H1 (cell line): ENCODE data around the gene GAS2. TPM values are rescaled to one million over a fixed set of nuclear protein-coding genes. Genes with fewer than 3 reads are reported as not detected.
A peak's percentile ranks its signal among the peaks of the same experiment; 100 is the strongest.

Source experiments
- CTCF ChIA-PET: fragments of 300-600 bp; sonication (Branson Sonifier 250); formaldehyde crosslinking; loops from one replicate; lab custom pipeline; 2021; ENCODE audit not compliant: partially characterized antibody; lab: Charles Lee
- POLR2A ChIA-PET: fragments of 300-600 bp; sonication (Branson Sonifier 250); formaldehyde crosslinking; loops from one replicate; lab custom pipeline; 2021; ENCODE audit warnings: inconsistent platforms; ENCODE audit not compliant: partially characterized antibody; lab: Charles Lee
- DNase-seq, 2 experiments: peaks; one replicate each; pipeline versions ENCODE4 v3.0.0 to v3.0.0-alpha.2; 2010 to 2022; ENCODE audit warnings: low spot score in 2 of 2, low read depth in 1 of 2, mixed read lengths in 1 of 2
- FAIRE-seq: peaks from 2 replicates; lab custom pipeline; 2011; peaks lifted over from hg19 to GRCh38; lab: Jason Lieb, UNC
- H2AFZ ChIP-seq: 2 replicates; pipeline ENCODE4 v1.8.1; 2012; ENCODE audit warnings: low read length, inconsistent platforms
- H2AK5ac ChIP-seq: 2 replicates; pipeline ENCODE4 v1.6.1; 2013; ENCODE audit warnings: low read depth, low read length
- H2BK120ac ChIP-seq: replicated peaks from 2 replicates; pipeline ENCODE3; 2013; ENCODE audit warnings: low read depth, low read length, inconsistent platforms
- H2BK12ac ChIP-seq: 2 replicates; pipeline ENCODE4 v1.6.1; 2013; ENCODE audit warnings: low read depth, low read length
- H2BK15ac ChIP-seq: 2 replicates; pipeline ENCODE4 v1.6.1; 2013; ENCODE audit warnings: low read length
- H2BK20ac ChIP-seq: 2 replicates; pipeline ENCODE4 v1.6.1; 2013; ENCODE audit warnings: low read length
- H2BK5ac ChIP-seq: 2 replicates; pipeline ENCODE4 v1.6.1; 2013; ENCODE audit warnings: low read depth, low read length
- H3K14ac ChIP-seq: 2 replicates; pipeline ENCODE4 v1.6.1; 2013; ENCODE audit warnings: inconsistent platforms; ENCODE audit not compliant: insufficient read length
- H3K18ac ChIP-seq: 2 replicates; pipeline ENCODE4 v1.6.1; 2013; ENCODE audit warnings: low read length; ENCODE audit errors: extremely low read depth
- H3K23ac ChIP-seq: 2 replicates; pipeline ENCODE4 v1.6.1; 2013; ENCODE audit warnings: inconsistent platforms; ENCODE audit not compliant: insufficient read length
- H3K23me2 ChIP-seq: 2 replicates; pipeline ENCODE4 v1.6.1; 2013; ENCODE audit warnings: low read depth, low read length
- H3K27ac ChIP-seq: 2 replicates; pipeline ENCODE4 v1.6.1; 2011; ENCODE audit warnings: low read depth, low read length, inconsistent platforms
- H3K27me3 ChIP-seq, 4 experiments: replicated peaks in 1 of 4; 1 replicate in 1 of 4; 2 replicates in 3 of 4; pipeline versions ENCODE4 v1.6.1 to v1.8.1; 2011 to 2013; ENCODE audit warnings: low read length in 3 of 4, mild to moderate bottlenecking in 3 of 4, inconsistent platforms in 2 of 4, mixed read lengths in 2 of 4, moderate library complexity in 1 of 4; ENCODE audit not compliant: control insufficient read depth in 3 of 4, insufficient read depth in 3 of 4; ENCODE audit errors: extremely low read depth in 1 of 4
- H3K36me3 ChIP-seq, 4 experiments: 2 replicates each; pipeline versions ENCODE4 v1.6.1 to v1.8.1; 2011 to 2013; ENCODE audit warnings: mild to moderate bottlenecking in 4 of 4, low read length in 3 of 4, moderate library complexity in 2 of 4, control low read depth in 1 of 4, inconsistent platforms in 1 of 4; ENCODE audit not compliant: insufficient read depth in 4 of 4, control insufficient read depth in 2 of 4
- H3K4ac ChIP-seq: replicated peaks from 2 replicates; pipeline ENCODE3; 2013; ENCODE audit warnings: low read length, low read depth, mixed read lengths, inconsistent platforms; ENCODE audit not compliant: insufficient read length
- H3K4me1 ChIP-seq, 4 experiments: replicated peaks in 1 of 4; 1 replicate in 1 of 4; 2 replicates in 3 of 4; pipeline versions ENCODE4 v1.6.1 to v1.8.1; 2011 to 2013; ENCODE audit warnings: low read length in 3 of 4, inconsistent platforms in 2 of 4, mixed read lengths in 1 of 4; ENCODE audit not compliant: insufficient read depth in 4 of 4, control insufficient read depth in 3 of 4
- H3K4me2 ChIP-seq, 2 experiments: 2 replicates each; pipeline versions ENCODE4 v1.6.1 to v1.8.1; 2011 to 2013; ENCODE audit warnings: low read depth in 2 of 2, low read length in 2 of 2, control low read depth in 1 of 2, inconsistent platforms in 1 of 2, mild to moderate bottlenecking in 1 of 2; ENCODE audit not compliant: insufficient read depth in 1 of 2
- H3K4me3 ChIP-seq, 4 experiments: fragments of 200-600, 300-600 bp in 1 of 4; sonication (generic), shearing (Covaris generic), sonication (Bioruptor Twin) in 1 of 4; 2 replicates each; pipeline versions ENCODE4 v1.5.1 to v1.8.1; 2011 to 2016; ENCODE audit warnings: low read length in 4 of 4, low read depth in 3 of 4, control low read depth in 2 of 4, inconsistent platforms in 2 of 4, mild to moderate bottlenecking in 2 of 4, mixed read lengths in 1 of 4, moderate library complexity in 1 of 4; ENCODE audit not compliant: insufficient read depth in 2 of 4; ENCODE audit errors: extremely low read depth in 1 of 4
- H3K56ac ChIP-seq: replicated peaks from 2 replicates; pipeline ENCODE3; 2013; ENCODE audit warnings: low read depth, mild to moderate bottlenecking, mixed read lengths, low read length, inconsistent platforms; ENCODE audit not compliant: insufficient read length
- H3K79me1 ChIP-seq: 2 replicates; pipeline ENCODE4 v1.6.1; 2013; ENCODE audit warnings: low read depth, low read length, control low read depth
- H3K79me2 ChIP-seq, 2 experiments: 2 replicates each; pipeline versions ENCODE4 v1.6.1 to v1.8.1; 2012 to 2013; ENCODE audit warnings: low read length in 2 of 2, mild to moderate bottlenecking in 2 of 2, inconsistent platforms in 1 of 2; ENCODE audit not compliant: insufficient read depth in 2 of 2, control insufficient read depth in 1 of 2
- H3K9ac ChIP-seq, 4 experiments: replicated peaks in 1 of 4; 1 replicate in 1 of 4; 2 replicates in 3 of 4; pipeline versions ENCODE4 v1.6.1 to v1.8.1; 2011 to 2013; ENCODE audit warnings: low read depth in 3 of 4, low read length in 3 of 4, control low read depth in 2 of 4, mild to moderate bottlenecking in 2 of 4, moderate library complexity in 2 of 4, inconsistent platforms in 1 of 4; ENCODE audit errors: extremely low read depth in 1 of 4
- H3K9me3 ChIP-seq, 2 experiments: 2 replicates each; pipeline versions ENCODE4 v1.6.1 to v1.8.1; 2012 to 2013; ENCODE audit warnings: mild to moderate bottlenecking in 2 of 2, moderate library complexity in 2 of 2, control low read depth in 1 of 2, inconsistent platforms in 1 of 2, low read depth in 1 of 2, low read length in 1 of 2, mixed read lengths in 1 of 2; ENCODE audit not compliant: insufficient read depth in 2 of 2
- H4K20me1 ChIP-seq, 2 experiments: replicated peaks in 1 of 2; 2 replicates each; pipeline versions ENCODE3 to v1.8.1; 2011 to 2013; ENCODE audit warnings: inconsistent platforms in 2 of 2, low read length in 2 of 2, mild to moderate bottlenecking in 1 of 2; ENCODE audit not compliant: insufficient read depth in 2 of 2, control insufficient read depth in 1 of 2
- H4K5ac ChIP-seq: 2 replicates; pipeline ENCODE4 v1.6.1; 2013; ENCODE audit warnings: low read length, low read depth, mixed read lengths, inconsistent platforms; ENCODE audit not compliant: insufficient read length
- H4K8ac ChIP-seq: 2 replicates; pipeline ENCODE4 v1.8.0; 2013; ENCODE audit warnings: mild to moderate bottlenecking, moderate library complexity, low read length, inconsistent platforms; ENCODE audit not compliant: insufficient read depth; ENCODE audit errors: extremely low read depth
- H4K91ac ChIP-seq: replicated peaks from 2 replicates; pipeline ENCODE3; 2013; ENCODE audit warnings: low read length, mixed read lengths, inconsistent platforms; ENCODE audit not compliant: insufficient read length
- BACH1 ChIP-seq: IDR thresholded peaks from 2 replicates; pipeline ENCODE4 v1.6.1; 2012; ENCODE audit warnings: low read length, improper control_type of control experiment
- JUN ChIP-seq: IDR thresholded peaks from 2 replicates; pipeline ENCODE4 v1.6.1; 2011; ENCODE audit warnings: low read depth, mild to moderate bottlenecking, improper control_type of control experiment, low read length
- MAX ChIP-seq: IDR thresholded peaks from 2 replicates; pipeline ENCODE4 v1.6.1; 2012; ENCODE audit warnings: inconsistent platforms
- TBP ChIP-seq: IDR thresholded peaks from 2 replicates; pipeline ENCODE4 v1.6.1; 2011; ENCODE audit warnings: low read depth, low read length, improper control_type of control experiment
- WGBS, 2 experiments: shearing (Covaris generic) in 1 of 2; methylation state at CpG; one replicate each; pipeline versions ENCODE4 v1.1.6 to v1.1.7; 2013 to 2015; ENCODE audit warnings: low lambda C conversion rate in 2 of 2, mixed read lengths in 2 of 2, inconsistent platforms in 1 of 2, low coverage in 1 of 2, missing lambda C conversion rate in 1 of 2; ENCODE audit not compliant: insufficient replicate concordance in 2 of 2, insufficient coverage in 1 of 2, insufficient read length in 1 of 2; ENCODE audit errors: extremely low coverage in 1 of 2, missing lambda C conversion rate in 1 of 2; 5-methylcytosine and 5-hydroxymethylcytosine counted together
- polyA plus RNA-seq, 7 experiments: library from polyadenylated mRNA; depleted of rRNA in 3 of 7; stranded (reverse) in 5 of 7; unstranded in 2 of 7; fragments of >200 nt in 5 of 7; fragments of 200-250 nt in 2 of 7; gene quantifications; 1 replicate in 5 of 7; 2 replicates in 1 of 7; 4 replicates in 1 of 7; pipeline versions ENCODE4 v1.2.1 to v1.2.3, GENCODE V29; 2011 to 2013; ENCODE audit warnings: missing spikeins in 2 of 7, mixed read lengths in 2 of 7
- total RNA-seq: library from RNA; stranded (reverse); fragmentation: NEBNext Ultra II Directional; extraction: Animal tissue kit (Norgen Biotek cat#: 25700); gene quantifications from 2 replicates; pipeline ENCODE4 v1.2.1, GENCODE V29; 2021

GAS2 gene
- total and polyA plus RNA-seq, 2 of the 8 experiments (the other 6 are each of a cell fraction or from before 2014, with no cell fraction given), result 0.70 to 1.7 TPM

GRCh38 chr11:22830082-22830414 is 163.6 kb downstream of the GAS2 start:
- Histone ChIP-seq H2BK5ac (no peak overlapping the region), H3K27me3 (0 out of 7 replicates have a peak, but pooled peaks cover 0 to 2% (median 0%) of the 10 kb centered on the region in 4 experiments), H4K8ac (no peak overlapping the region), H2AK5ac (no peak overlapping the region), H3K9ac (no peak overlapping the region), H3K56ac (no peak overlapping the region), H2BK20ac (no peak overlapping the region), H3K23ac (no peak overlapping the region), H3K4me2 (peak overlapping the region in 1 of 2 experiments; percentile 36; a peak in 2 of 4 replicates), H3K79me1 (no peaks in the 10 kb centered on the region), H2BK12ac (no peak overlapping the region), H3K27ac (no peak overlapping the region), H3K36me3 (no peaks in the 10 kb centered on the region), H3K79me2 (no peaks in the 10 kb centered on the region), H4K5ac (no peak overlapping the region), H3K4ac (no peak overlapping the region), H4K91ac (no peak overlapping the region), H2AFZ (no peak overlapping the region), H4K20me1 (no peaks in the 10 kb centered on the region), H2BK120ac (peak overlapping the region; percentile 22), H3K23me2 (no peaks in the 10 kb centered on the region; the same call in 1 of the 2 replicates), H3K14ac (no peak overlapping the region), H2BK15ac (no peak overlapping the region), H3K18ac (no peak overlapping the region), H3K4me3 (peak overlapping the region in 1 of 4 experiments; percentile 46; a peak in 2 of 8 replicates), H3K4me1 (peaks cover 0 to 4% (median 0%) of the 10 kb centered on the region in 4 experiments; a peak in 1 of 7 replicates), H3K9me3 (no peaks in the 10 kb centered on the region)
- WGBS, 2 experiments, result 24% methylated on average over 4 of the region's 4 CpGs; no CpG with 5 or more reads in 1 of the 2 experiments
- DNase-seq (no peak), FAIRE-seq (no peak)
- CTCF ChIA-PET, result interaction anchor here (0.9 to 1.2 kb wide), 3 partner anchors 14 to 472 kb away, joined by 3 read pairs; no protein-coding TSS in a partner anchor
- no peak for TF ChIP-seq MAX
- TF ChIP-seq BACH1, result peak; percentile 78; the same call in 1 of the 2 replicates
- no peak for TF ChIP-seq JUN
- 0 out of 2 replicates have a peak, but pooled peaks have one; percentile 8 for TF ChIP-seq TBP
- POLR2A ChIA-PET, result interaction anchor here (1.5 kb wide), 1 partner anchor 301 kb away, joined by 3 read pairs; no protein-coding TSS in a partner anchor
